GM23338 (cell line): ENCODE data around the gene ZBTB2. TPM values are rescaled to one million over a fixed set of nuclear protein-coding genes. Genes with fewer than 3 reads are reported as not detected.

Source experiments
- ATAC-seq: fragments of 200-7000 bp; cut with Tn5 transposase; 3 replicates; pipeline ENCODE4 v1.9.1; 2020
- DNase-seq: peaks from one replicate; pipeline ENCODE4 v3.0.0-alpha.2; 2015; ENCODE audit warnings: low spot score
- H2AFZ ChIP-seq: fragments of 200-600 bp; sonication (generic); 2 replicates; pipeline ENCODE4 v1.8.0; 2016; ENCODE audit warnings: antibody characterized with exemption, mild to moderate bottlenecking, moderate library complexity
- H3F3A ChIP-seq: fragments of 200-600 bp; sonication (generic); replicated peaks from 2 replicates; pipeline ENCODE4 v1.8.0; 2017; ENCODE audit warnings: antibody characterized with exemption, mixed run types, low read depth
- H3K27ac ChIP-seq: fragments of 200-600 bp; sonication (generic); 2 replicates; pipeline ENCODE4 v1.6.1; 2016; ENCODE audit warnings: low read depth
- H3K27me3 ChIP-seq: fragments of 200-600 bp; sonication (generic); 2 replicates; pipeline ENCODE4 v1.8.0; 2016; ENCODE audit warnings: mild to moderate bottlenecking, mixed run types, moderate library complexity; ENCODE audit not compliant: insufficient read depth
- H3K36me3 ChIP-seq: fragments of 200-600 bp; sonication (generic); 2 replicates; pipeline ENCODE4 v1.8.0; 2016; ENCODE audit warnings: mild to moderate bottlenecking; ENCODE audit not compliant: insufficient read depth
- H3K4me1 ChIP-seq: fragments of 200-600 bp; sonication (generic); 2 replicates; pipeline ENCODE4 v1.8.0; 2016; ENCODE audit warnings: mild to moderate bottlenecking, moderate library complexity; ENCODE audit not compliant: insufficient read depth
- H3K4me2 ChIP-seq: fragments of 200-600 bp; sonication (generic); 2 replicates; pipeline ENCODE4 v1.7.1; 2017; ENCODE audit warnings: mixed run types
- H3K4me3 ChIP-seq: fragments of 200-600 bp; sonication (generic); 2 replicates; pipeline ENCODE4 v1.6.1; 2016; ENCODE audit warnings: mixed run types
- H3K79me2 ChIP-seq: fragments of 200-600 bp; sonication (generic); replicated peaks from 2 replicates; pipeline ENCODE4 v1.8.0; 2017; ENCODE audit warnings: mild to moderate bottlenecking; ENCODE audit not compliant: insufficient read depth
- H3K9me2 ChIP-seq: fragments of 200-600 bp; sonication (generic); 2 replicates; pipeline ENCODE4 v1.8.0; 2017; ENCODE audit not compliant: insufficient read depth
- H4K20me1 ChIP-seq: fragments of 200-600 bp; sonication (generic); replicated peaks from 2 replicates; pipeline ENCODE4 v1.8.0; 2017; ENCODE audit warnings: mild to moderate bottlenecking; ENCODE audit not compliant: insufficient read depth
- H3K27ac Mint-ChIP-seq: 2 replicates; pipeline ENCODE4 v1.8.0; 2020; ENCODE audit warnings: inconsistent platforms, mild to moderate bottlenecking, moderate library complexity, mixed read lengths
- H3K27me3 Mint-ChIP-seq: 3 replicates; pipeline ENCODE4 v1.8.0; 2022; ENCODE audit warnings: low read depth, mild to moderate bottlenecking, moderate library complexity, mixed read lengths, inconsistent platforms; ENCODE audit not compliant: insufficient read depth, poor library complexity
- H3K36me3 Mint-ChIP-seq: 3 replicates; pipeline ENCODE4 v1.8.0; 2021; ENCODE audit warnings: low read depth, mild to moderate bottlenecking, inconsistent platforms, moderate library complexity, mixed read lengths
- H3K4me1 Mint-ChIP-seq: 3 replicates; pipeline ENCODE4 v1.8.0; 2020; ENCODE audit warnings: mild to moderate bottlenecking, inconsistent platforms, mixed read lengths
- H3K4me3 Mint-ChIP-seq: 3 replicates; pipeline ENCODE4 v1.8.0; 2021; ENCODE audit warnings: moderate library complexity, mild to moderate bottlenecking, inconsistent platforms, mixed read lengths
- H3K9me3 Mint-ChIP-seq: 3 replicates; pipeline ENCODE4 v1.8.0; 2020; ENCODE audit warnings: moderate library complexity, mild to moderate bottlenecking, inconsistent platforms, mixed read lengths
- CREB1 ChIP-seq: fragments of 250-450 bp; sonication (Bioruptor Pico); IDR thresholded peaks from 2 replicates; pipeline ENCODE4 v1.5.0; 2020; ENCODE audit warnings: low read depth, mild to moderate bottlenecking, moderate library complexity
- CTCF ChIP-seq, 2 experiments: fragments of 200-600 bp in 1 of 2; sonication (generic) in 1 of 2; conservative IDR thresholded peaks; 2 replicates each; pipeline versions ENCODE4 v1.5.1 to v1.6.1; 2016 to 2017; ENCODE audit warnings: antibody characterized with exemption in 2 of 2, low read depth in 2 of 2, mild to moderate bottlenecking in 2 of 2, moderate library complexity in 1 of 2
- EZH2 ChIP-seq: fragments of 200-600 bp; sonication (generic); IDR thresholded peaks from one replicate; pipeline ENCODE4 v1.8.0; 2017; ENCODE audit warnings: antibody characterized with exemption, mild to moderate bottlenecking, low read depth; ENCODE audit not compliant: unreplicated experiment
- EZH2phosphoT487 ChIP-seq: fragments of 200-600 bp; sonication (generic); IDR thresholded peaks from one replicate; pipeline ENCODE4 v1.8.1; 2018; ENCODE audit warnings: antibody characterized with exemption; ENCODE audit not compliant: unreplicated experiment
- JUNB ChIP-seq: IDR thresholded peaks from one replicate; pipeline ENCODE4 v1.6.1; 2016; ENCODE audit warnings: antibody characterized with exemption; ENCODE audit not compliant: unreplicated experiment
- POLR2AphosphoS5 ChIP-seq: IDR thresholded peaks from 2 replicates; pipeline ENCODE4 v1.6.1; 2016; ENCODE audit warnings: antibody characterized with exemption, low read depth
- STAT1 ChIP-seq: IDR thresholded peaks from one replicate; pipeline ENCODE4 v1.6.1; 2016; ENCODE audit warnings: antibody characterized with exemption; ENCODE audit not compliant: unreplicated experiment
- ZNF331 ChIP-seq: fragments of 250-450 bp; sonication (Bioruptor Pico); IDR thresholded peaks from 2 replicates; pipeline ENCODE4 v1.5.0; 2020; ENCODE audit warnings: low read depth, mild to moderate bottlenecking, moderate library complexity
- ZNF462 ChIP-seq: fragments of 250-450 bp; sonication (Bioruptor Pico); IDR thresholded peaks from 2 replicates; pipeline ENCODE4 v1.5.0; 2020; ENCODE audit warnings: mild to moderate bottlenecking, moderate library complexity
- polyA plus RNA-seq: library from polyadenylated mRNA; unstranded; fragments of >200 nt; fragmentation: Nextera tagmentation; extraction: Ambion mirVana; gene quantifications from 2 replicates; pipeline ENCODE4 v1.2.1, GENCODE V29; 2016
- total RNA-seq: library from RNA; depleted of rRNA; stranded (reverse); fragments of >200 nt; shearing (Covaris generic); gene quantifications from 2 replicates; pipeline ENCODE4 v1.2.3, GENCODE V29; 2014
- TF ChIP-seq, protein P1 (sequence below): IDR thresholded peaks from 2 replicates; pipeline ENCODE4 v1.6.1; 2016; ENCODE audit warnings: antibody characterized with exemption
- TF ChIP-seq, protein P2 (sequence below): IDR thresholded peaks from one replicate; pipeline ENCODE4 v1.6.1; 2018; ENCODE audit warnings: antibody characterized with exemption; ENCODE audit not compliant: unreplicated experiment

The ZBTB2 gene
- total and polyA plus RNA-seq, 2 experiments from 2014 or later, result 11.4 to 21.9 TPM

DNA sequence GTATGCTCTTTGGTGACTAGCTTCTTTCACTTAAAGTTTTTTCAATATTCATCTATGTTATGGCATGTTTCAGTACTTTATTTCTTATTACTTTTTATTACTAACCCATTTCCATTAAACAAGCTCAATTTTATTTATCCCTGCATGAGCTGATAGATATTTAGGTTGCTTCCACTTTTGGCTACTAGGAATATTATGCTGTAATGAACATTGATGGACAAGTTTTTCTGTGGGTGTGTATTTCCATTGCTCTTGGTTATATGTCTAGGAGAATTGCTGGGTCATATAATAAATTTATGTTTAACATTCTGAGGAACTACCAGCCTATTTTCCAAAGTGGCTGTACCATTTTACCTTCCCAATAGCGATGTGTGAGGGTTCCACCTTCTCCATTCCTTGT, 69.9 kb downstream of the ZBTB2 start:
- Histone ChIP-seq H3K27me3 (peaks cover 4% of the 10 kb centered on the region; the same call in 1 of the 2 replicates), H3K4me1 (peaks cover 5% of the 10 kb centered on the region; the same call in 1 of the 2 replicates), H2AFZ (no peak overlapping the region), H3K79me2 (peaks cover 28% of the 10 kb centered on the region), H3K36me3 (no peaks in the 10 kb centered on the region; the same call in 1 of the 2 replicates), H3K4me3 (no peak overlapping the region), H3K27ac (no peak overlapping the region), H3F3A (peaks cover 6% of the 10 kb centered on the region; the same call in 1 of the 2 replicates), H3K4me2 (no peak overlapping the region), H4K20me1 (no peaks in the 10 kb centered on the region; the same call in none of the 2 replicates), H3K9me2 (no peaks in the 10 kb centered on the region)
- Mint-ChIP-seq H3K9me3 (no peaks in the 10 kb centered on the region; the same call in 2 of the 3 replicates), H3K27ac (no peak overlapping the region), H3K4me3 (no peak overlapping the region), H3K36me3 (peaks cover 4% of the 10 kb centered on the region; the same call in 2 of the 3 replicates), H3K4me1 (peaks cover 26% of the 10 kb centered on the region), H3K27me3 (peaks cover 23% of the 10 kb centered on the region)
- no peak for DNase-seq
- no peak for TF ChIP-seq CTCF (conservative IDR thresholded peaks at IDR 0.05; ENCODE audit: low read depth in 2 of 2)
- TF ChIP-seq ZNF462 (CRISPR knock-in tag), result no peak
- TF ChIP-seq STAT1, result no peak
- TF ChIP-seq, protein P1, sequence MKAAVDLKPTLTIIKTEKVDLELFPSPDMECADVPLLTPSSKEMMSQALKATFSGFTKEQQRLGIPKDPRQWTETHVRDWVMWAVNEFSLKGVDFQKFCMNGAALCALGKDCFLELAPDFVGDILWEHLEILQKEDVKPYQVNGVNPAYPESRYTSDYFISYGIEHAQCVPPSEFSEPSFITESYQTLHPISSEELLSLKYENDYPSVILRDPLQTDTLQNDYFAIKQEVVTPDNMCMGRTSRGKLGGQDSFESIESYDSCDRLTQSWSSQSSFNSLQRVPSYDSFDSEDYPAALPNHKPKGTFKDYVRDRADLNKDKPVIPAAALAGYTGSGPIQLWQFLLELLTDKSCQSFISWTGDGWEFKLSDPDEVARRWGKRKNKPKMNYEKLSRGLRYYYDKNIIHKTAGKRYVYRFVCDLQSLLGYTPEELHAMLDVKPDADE, result no peak
- TF ChIP-seq ZNF331 (CRISPR knock-in tag), result no peak
- no peak for TF ChIP-seq JUNB
- TF ChIP-seq EZH2, result no peak
- no peak for TF ChIP-seq EZH2phosphoT487
- TF ChIP-seq, protein P2, sequence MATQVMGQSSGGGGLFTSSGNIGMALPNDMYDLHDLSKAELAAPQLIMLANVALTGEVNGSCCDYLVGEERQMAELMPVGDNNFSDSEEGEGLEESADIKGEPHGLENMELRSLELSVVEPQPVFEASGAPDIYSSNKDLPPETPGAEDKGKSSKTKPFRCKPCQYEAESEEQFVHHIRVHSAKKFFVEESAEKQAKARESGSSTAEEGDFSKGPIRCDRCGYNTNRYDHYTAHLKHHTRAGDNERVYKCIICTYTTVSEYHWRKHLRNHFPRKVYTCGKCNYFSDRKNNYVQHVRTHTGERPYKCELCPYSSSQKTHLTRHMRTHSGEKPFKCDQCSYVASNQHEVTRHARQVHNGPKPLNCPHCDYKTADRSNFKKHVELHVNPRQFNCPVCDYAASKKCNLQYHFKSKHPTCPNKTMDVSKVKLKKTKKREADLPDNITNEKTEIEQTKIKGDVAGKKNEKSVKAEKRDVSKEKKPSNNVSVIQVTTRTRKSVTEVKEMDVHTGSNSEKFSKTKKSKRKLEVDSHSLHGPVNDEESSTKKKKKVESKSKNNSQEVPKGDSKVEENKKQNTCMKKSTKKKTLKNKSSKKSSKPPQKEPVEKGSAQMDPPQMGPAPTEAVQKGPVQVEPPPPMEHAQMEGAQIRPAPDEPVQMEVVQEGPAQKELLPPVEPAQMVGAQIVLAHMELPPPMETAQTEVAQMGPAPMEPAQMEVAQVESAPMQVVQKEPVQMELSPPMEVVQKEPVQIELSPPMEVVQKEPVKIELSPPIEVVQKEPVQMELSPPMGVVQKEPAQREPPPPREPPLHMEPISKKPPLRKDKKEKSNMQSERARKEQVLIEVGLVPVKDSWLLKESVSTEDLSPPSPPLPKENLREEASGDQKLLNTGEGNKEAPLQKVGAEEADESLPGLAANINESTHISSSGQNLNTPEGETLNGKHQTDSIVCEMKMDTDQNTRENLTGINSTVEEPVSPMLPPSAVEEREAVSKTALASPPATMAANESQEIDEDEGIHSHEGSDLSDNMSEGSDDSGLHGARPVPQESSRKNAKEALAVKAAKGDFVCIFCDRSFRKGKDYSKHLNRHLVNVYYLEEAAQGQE, result no peak
- TF ChIP-seq POLR2AphosphoS5, result no peak
- no peak for TF ChIP-seq CREB1 (CRISPR knock-in tag)
- no peak for ATAC-seq
